SK-N-SH (cell line): ENCODE data around the gene DDX54. TPM values are rescaled to one million over a fixed set of nuclear protein-coding genes. Genes with fewer than 3 reads are reported as not detected.

ENCODE experiments used
- CTCF ChIA-PET: fragments of 300-600, 350-600 bp; formaldehyde crosslinking; extraction: SDS; loops from one replicate; lab custom pipeline; 2021; lab: Yijun Ruan, JAX
- POLR2A ChIA-PET: fragments of 350-600 bp; sonication (Branson Sonifier 250); formaldehyde crosslinking; extraction: SDS; loops from one replicate; lab custom pipeline; 2020; ENCODE audit warnings: antibody characterized with exemption, inconsistent platforms; lab: Yijun Ruan, JAX
- DNase-seq: peaks from one replicate; pipeline ENCODE4 v3.0.0; 2012
- H2AFZ ChIP-seq: fragments of 200-600 bp; sonication (generic); 2 replicates; pipeline ENCODE4 v1.8.1; 2016; ENCODE audit warnings: antibody characterized with exemption, mild to moderate bottlenecking, low read depth
- H3F3A ChIP-seq: fragments of 200-600 bp; sonication (generic); replicated peaks from 2 replicates; pipeline ENCODE3; 2016; ENCODE audit warnings: antibody characterized with exemption, mild to moderate bottlenecking; ENCODE audit not compliant: insufficient read depth
- H3K27ac ChIP-seq, 2 experiments: fragments of 200-500 bp in 1 of 2; fragments of 200-600 bp in 1 of 2; sonication (Bioruptor generic) in 1 of 2; sonication (generic), shearing (Covaris generic) in 1 of 2; 2 replicates each; pipeline versions ENCODE4 v1.5.1 to v1.6.1; 2014 to 2016; ENCODE audit warnings: low read depth in 2 of 2, inconsistent platforms in 1 of 2, low read length in 1 of 2, mild to moderate bottlenecking in 1 of 2, mixed read lengths in 1 of 2
- H3K27me3 ChIP-seq: fragments of 200-600 bp; sonication (generic), shearing (Covaris generic); 2 replicates; pipeline ENCODE4 v1.6.1; 2016; ENCODE audit warnings: mixed run types; ENCODE audit not compliant: insufficient read depth
- H3K36me3 ChIP-seq, 2 experiments: fragments of 200-500 bp in 1 of 2; fragments of 200-600 bp in 1 of 2; sonication (Bioruptor generic) in 1 of 2; sonication (generic) in 1 of 2; replicated peaks in 1 of 2; 2 replicates each; pipeline versions ENCODE3 to v1.5.1; 2014 to 2016; ENCODE audit warnings: low read length in 1 of 2, mild to moderate bottlenecking in 1 of 2; ENCODE audit not compliant: insufficient read depth in 2 of 2, control insufficient read depth in 1 of 2
- H3K4me1 ChIP-seq, 2 experiments: fragments of 200-500 bp in 1 of 2; fragments of 200-600 bp in 1 of 2; sonication (Bioruptor generic) in 1 of 2; sonication (generic), shearing (Covaris generic) in 1 of 2; 2 replicates each; pipeline versions ENCODE4 v1.5.1 to v1.6.1; 2014 to 2016; ENCODE audit warnings: low read depth in 1 of 2, low read length in 1 of 2, mixed run types in 1 of 2; ENCODE audit not compliant: insufficient read depth in 2 of 2, control insufficient read depth in 1 of 2
- H3K4me2 ChIP-seq: fragments of 200-600 bp; sonication (generic), shearing (Covaris generic); 2 replicates; pipeline ENCODE4 v1.6.1; 2017; ENCODE audit warnings: mixed run types
- H3K4me3 ChIP-seq, 2 experiments: fragments of 200-500 bp in 1 of 2; fragments of 200-600 bp in 1 of 2; sonication (Bioruptor generic) in 1 of 2; sonication (generic), shearing (Covaris generic) in 1 of 2; 2 replicates each; pipeline versions ENCODE4 v1.5.1 to v1.8.1; 2014 to 2016; ENCODE audit warnings: low read depth in 2 of 2, inconsistent platforms in 1 of 2, low read length in 1 of 2, mild to moderate bottlenecking in 1 of 2, mixed read lengths in 1 of 2, moderate library complexity in 1 of 2
- H3K79me2 ChIP-seq: fragments of 200-600 bp; sonication (generic); 2 replicates; pipeline ENCODE4 v1.8.1; 2017; ENCODE audit warnings: mild to moderate bottlenecking; ENCODE audit not compliant: insufficient read depth
- H3K9ac ChIP-seq: fragments of 200-600 bp; sonication (generic); 2 replicates; pipeline ENCODE4 v1.6.1; 2017; ENCODE audit warnings: mixed run types
- H3K9me2 ChIP-seq: fragments of 200-600 bp; sonication (generic); 2 replicates; pipeline ENCODE4 v1.6.1; 2017; ENCODE audit warnings: mixed run types
- H3K9me3 ChIP-seq: fragments of 200-600 bp; sonication (generic); 2 replicates; pipeline ENCODE4 v1.6.1; 2017; ENCODE audit warnings: mixed run types, mild to moderate bottlenecking, moderate library complexity
- H4K20me1 ChIP-seq: fragments of 200-600 bp; sonication (generic); 2 replicates; pipeline ENCODE4 v1.6.1; 2017; ENCODE audit warnings: mild to moderate bottlenecking, mixed run types; ENCODE audit not compliant: insufficient read depth
- ELF1 ChIP-seq: IDR thresholded peaks from 2 replicates; pipeline ENCODE4 v1.4.0; 2012
- EZH2phosphoT487 ChIP-seq: fragments of 200-600 bp; sonication (generic); IDR thresholded peaks from 2 replicates; pipeline ENCODE4 v1.6.1; 2017; ENCODE audit warnings: low read depth, mixed run types, mild to moderate bottlenecking, antibody characterized with exemption, moderate library complexity, borderline replicate concordance
- FOXJ3 ChIP-seq: sonication (generic); formaldehyde crosslinking; IDR thresholded peaks from 2 replicates; pipeline ENCODE4 v1.5.1; 2020; ENCODE audit warnings: mild to moderate bottlenecking, missing genetic modification reagents
- GATA2 ChIP-seq: sonication (generic); formaldehyde crosslinking; IDR thresholded peaks from 2 replicates; pipeline ENCODE4 v1.5.0; 2020; ENCODE audit warnings: mild to moderate bottlenecking, missing genetic modification reagents
- JUND ChIP-seq: IDR thresholded peaks from 2 replicates; pipeline ENCODE4 v1.4.0; 2012
- MEF2A ChIP-seq: IDR thresholded peaks from 2 replicates; pipeline ENCODE4 v1.4.0; 2012; ENCODE audit warnings: low read depth, borderline replicate concordance
- NFIC ChIP-seq: IDR thresholded peaks from 2 replicates; pipeline ENCODE4 v1.4.0; 2012; ENCODE audit warnings: borderline replicate concordance
- NRF1 ChIP-seq: IDR thresholded peaks from 2 replicates; pipeline ENCODE4 v1.6.1; 2012; ENCODE audit warnings: low read depth, mild to moderate bottlenecking, low read length
- POLR2AphosphoS5 ChIP-seq: IDR thresholded peaks from 2 replicates; pipeline ENCODE4 v1.6.1; 2012; ENCODE audit warnings: low read depth, low read length
- RCOR1 ChIP-seq: fragments of 150-350 bp; IDR thresholded peaks from 2 replicates; pipeline ENCODE4 v1.6.1; 2017; ENCODE audit warnings: antibody characterized with exemption, low read length
- RXRA ChIP-seq: IDR thresholded peaks from 2 replicates; pipeline ENCODE4 v1.4.0; 2012; ENCODE audit warnings: low read depth, mild to moderate bottlenecking, borderline replicate concordance
- WGBS: methylation state at CpG from one replicate; pipeline ENCODE4 v1.1.6; 2017; ENCODE audit warnings: low lambda C conversion rate; 5-methylcytosine and 5-hydroxymethylcytosine counted together
- polyA plus RNA-seq, 3 experiments: library from polyadenylated mRNA; depleted of rRNA; stranded (reverse); fragments of >200 nt; gene quantifications; 2 replicates each; pipeline ENCODE4 v1.2.3, GENCODE V29; 2012

Gene DDX54
- polyA plus RNA-seq, 1 of the 3 experiments (the other 2 are of a cell fraction) = 69.9 TPM

DNA sequence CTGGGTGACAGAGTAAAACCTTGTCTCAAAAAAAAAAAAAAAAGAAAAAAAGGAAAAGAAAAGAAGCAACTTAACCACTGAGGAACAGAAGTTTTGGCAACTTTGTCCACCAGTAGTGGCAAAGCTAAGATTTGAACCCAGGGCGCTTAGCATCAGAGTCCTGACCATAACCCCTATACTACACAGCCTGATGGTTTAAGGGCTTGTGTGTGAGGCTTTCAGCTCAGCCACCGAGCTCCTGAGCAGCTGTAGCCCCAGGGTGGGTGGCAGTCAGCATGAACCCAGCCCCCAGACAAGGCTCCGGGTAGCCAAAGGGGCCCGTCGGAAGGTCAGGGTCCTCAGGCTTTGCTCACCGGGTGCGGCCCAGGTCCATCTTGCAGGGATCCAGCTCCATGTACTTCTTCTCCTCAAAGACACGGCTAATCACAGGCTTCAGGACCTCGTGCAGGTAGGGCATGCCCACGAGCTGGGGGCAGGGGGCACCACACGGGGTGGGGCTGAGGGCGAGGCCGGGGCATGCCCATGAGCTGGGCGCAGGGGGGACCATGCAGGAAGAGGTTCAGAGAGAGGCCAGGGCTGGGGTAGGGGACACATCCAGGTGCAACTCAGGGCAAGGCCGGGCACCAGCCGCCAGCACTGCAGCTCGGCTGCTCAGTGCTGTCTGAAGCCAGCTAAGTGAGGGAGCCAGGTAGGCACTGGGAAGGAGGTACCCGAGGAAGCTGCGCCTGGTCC is 70.7 kb downstream of the DDX54 start:
- Histone ChIP-seq H3K79me2 (no peaks in the 10 kb centered on the region), H2AFZ (no peak overlapping the region), H3K4me2 (no peak overlapping the region), H3K27me3 (no peaks in the 10 kb centered on the region), H3K4me3 (no peak overlapping the region), H3K36me3 (no peaks in the 10 kb centered on the region), H3K9me2 (no peaks in the 10 kb centered on the region), H3K9ac (no peak overlapping the region), H3K4me1 (no peaks in the 10 kb centered on the region), H3K27ac (no peak overlapping the region), H3F3A (no peaks in the 10 kb centered on the region), H4K20me1 (no peaks in the 10 kb centered on the region), H3K9me3 (no peaks in the 10 kb centered on the region)
- WGBS = 70% methylated on average over 9 of the region's 19 CpGs
- ChIA-PET POLR2A (interaction anchor here (0.8 kb wide), 1 partner anchor 20 kb away, joined by 3 read pairs; no protein-coding TSS in a partner anchor), CTCF (interaction anchor here (0.8 to 2.0 kb wide), 8 partner anchors 16 to 122 kb away, joined by 3 to 10 read pairs (median 4); no protein-coding TSS in a partner anchor)
- TF ChIP-seq FOXJ3 (CRISPR knock-in tag) = no peak
- TF ChIP-seq MEF2A = no peak
- no peak for DNase-seq

DNA sequence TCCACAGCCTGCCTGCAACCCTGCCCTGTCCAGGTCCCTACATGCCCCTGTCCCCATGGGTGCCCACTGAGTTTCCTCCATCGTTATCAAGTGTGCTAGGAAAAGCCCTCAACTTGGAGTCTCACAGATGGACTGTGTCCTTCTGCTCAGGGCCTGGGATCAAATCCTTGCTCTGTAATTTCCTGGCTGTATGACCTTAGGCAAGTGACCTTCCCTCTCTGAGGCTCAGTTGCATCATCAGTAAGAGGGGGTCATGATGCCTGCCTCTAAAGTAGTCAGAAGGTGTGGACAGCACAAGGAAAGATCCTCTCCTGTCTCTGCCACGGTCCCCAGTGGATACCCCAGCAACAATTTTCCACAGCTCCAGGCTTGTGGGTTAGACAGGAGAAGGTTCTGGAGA is 71.9 kb downstream of the DDX54 start:
- CTCF ChIA-PET = interaction anchor here (1.6 to 2.0 kb wide), 3 partner anchors 15 to 65 kb away, joined by 5 to 10 read pairs (median 7); no protein-coding TSS in a partner anchor

DNA sequence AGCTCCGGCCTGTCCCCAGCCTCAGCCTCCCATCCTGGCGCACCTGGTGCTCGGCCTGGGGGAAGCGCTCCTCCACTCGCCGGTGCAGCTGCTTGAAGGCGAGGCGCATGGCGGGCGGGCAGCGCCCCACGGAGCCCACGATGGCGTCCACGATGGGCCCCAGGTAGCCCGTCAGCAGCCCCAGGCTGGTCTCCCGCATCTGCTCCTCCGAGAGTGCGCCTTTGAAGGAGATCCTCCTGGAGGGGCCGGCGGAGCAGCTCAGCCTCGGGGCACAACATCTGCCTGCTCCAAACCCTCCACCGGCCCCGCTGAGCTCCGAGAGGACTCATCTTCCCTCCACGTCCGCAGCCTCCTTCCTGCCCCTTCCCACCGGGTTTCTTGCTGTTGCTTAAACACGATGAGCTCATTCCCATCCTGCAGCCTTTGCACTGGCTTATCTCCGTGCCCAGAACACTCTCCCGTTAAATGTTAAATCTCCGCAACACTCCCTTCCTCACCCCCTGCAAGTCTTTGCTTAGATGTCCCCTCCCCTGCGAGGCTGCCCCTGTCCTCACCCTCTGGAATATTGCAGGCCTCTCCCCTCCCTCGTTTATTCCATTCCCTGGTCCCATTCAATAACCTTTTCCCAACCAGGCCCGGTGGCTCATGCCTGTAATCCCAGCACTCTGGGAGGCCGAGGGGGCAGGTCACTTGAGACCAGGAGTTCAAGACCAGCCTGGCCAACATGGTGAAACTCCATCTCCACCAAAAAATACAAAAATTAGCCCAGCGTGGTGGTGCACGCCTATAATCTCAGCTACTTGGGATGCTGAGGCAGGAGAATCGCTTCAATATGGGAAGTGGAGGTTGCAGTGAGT is 73.0 kb downstream of the DDX54 start:
- H3K4me1 ChIP-seq = no peaks in the 10 kb centered on the region
- no peaks in the 10 kb centered on the region for H3K27me3 ChIP-seq
- H3K9ac ChIP-seq = no peak overlapping the region
- no peaks in the 10 kb centered on the region for H3K79me2 ChIP-seq
- no peaks in the 10 kb centered on the region for H4K20me1 ChIP-seq
- H3K9me3 ChIP-seq = no peaks in the 10 kb centered on the region
- 66% methylated on average over 23 of the region's 39 CpGs for WGBS
- no peaks in the 10 kb centered on the region for H3K9me2 ChIP-seq
- no peak overlapping the region for H3K4me2 ChIP-seq
- no peaks in the 10 kb centered on the region for H3F3A ChIP-seq
- no peak overlapping the region for H3K27ac ChIP-seq
- POLR2A ChIA-PET = no interaction called here
- H3K4me3 ChIP-seq = no peak overlapping the region
- no peaks in the 10 kb centered on the region for H3K36me3 ChIP-seq
- H2AFZ ChIP-seq = no peak overlapping the region
- CTCF ChIA-PET = interaction anchor here (0.6 to 1.9 kb wide), 4 partner anchors 13 to 313 kb away, joined by 3 to 4 read pairs (median 3); no protein-coding TSS in a partner anchor
- DNase-seq = no peak
- TF ChIP-seq RXRA (no peak), GATA2 (no peak), JUND (no peak)

More for the DNA sequence above, 71.9 kb downstream of the DDX54 start:
- H2AFZ ChIP-seq = no peak overlapping the region
- H3K4me1 ChIP-seq = no peaks in the 10 kb centered on the region
- H4K20me1 ChIP-seq = no peaks in the 10 kb centered on the region
- no peaks in the 10 kb centered on the region for H3K27me3 ChIP-seq
- H3K27ac ChIP-seq = no peak overlapping the region
- no peaks in the 10 kb centered on the region for H3K9me2 ChIP-seq
- no peak overlapping the region for H3K4me3 ChIP-seq
- H3K9me3 ChIP-seq = no peaks in the 10 kb centered on the region
- TF ChIP-seq NRF1 (no peak), POLR2AphosphoS5 (no peak), ELF1 (no peak), GATA2 (no peak), NFIC (no peak), RCOR1 (no peak), FOXJ3 (CRISPR knock-in tag) (no peak), EZH2phosphoT487 (no peak)
- no peaks in the 10 kb centered on the region for H3K36me3 ChIP-seq
- 44% methylated on average over 2 of the region's 2 CpGs for WGBS
- no peak overlapping the region for H3K9ac ChIP-seq
- POLR2A ChIA-PET = no interaction called here
- H3K4me2 ChIP-seq = no peak overlapping the region
- H3F3A ChIP-seq = no peaks in the 10 kb centered on the region
- no peak for DNase-seq
- H3K79me2 ChIP-seq = no peaks in the 10 kb centered on the region
